T47D (cell line): ENCODE measurements around the gene OMG.
"Not testable (repeated sequence)": the region's sequence is repeated elsewhere in the genome, so short reads cannot be mapped to it uniquely, and the experiment has no call there.

Experiments used
- DNase-seq, 2 experiments: peaks; one replicate each; pipeline versions ENCODE4 v3.0.0 to v3.0.0-alpha.2; 2011 to 2012; ENCODE audit warnings: low read depth in 1 of 2, low spot score in 1 of 2
- JUND ChIP-seq: IDR thresholded peaks from 2 replicates; pipeline ENCODE4 v1.6.1; 2012; ENCODE audit warnings: low read depth
- in situ Hi-C: cut with HindIII; loops from 2 replicates; pipeline ENCODE4 v1.10.0; 2016; ENCODE audit warnings: low sequenced_read_pairs, low pct_unique_long_range_greater_than_20kb

Gene OMG

GRCh38 chr17:31272236-31272635 is 24.8 kb downstream of the OMG start:
- in situ Hi-C loops = no loop called here
- DNase-seq = no peak
- no peak for TF ChIP-seq JUND

GRCh38 chr17:31269578-31269983 is 27.5 kb downstream of the OMG start:
- TF ChIP-seq JUND = no peak
- in situ Hi-C loops = no loop called here
- peak in 1 of 2 experiments; percentile 83 for DNase-seq

DNA sequence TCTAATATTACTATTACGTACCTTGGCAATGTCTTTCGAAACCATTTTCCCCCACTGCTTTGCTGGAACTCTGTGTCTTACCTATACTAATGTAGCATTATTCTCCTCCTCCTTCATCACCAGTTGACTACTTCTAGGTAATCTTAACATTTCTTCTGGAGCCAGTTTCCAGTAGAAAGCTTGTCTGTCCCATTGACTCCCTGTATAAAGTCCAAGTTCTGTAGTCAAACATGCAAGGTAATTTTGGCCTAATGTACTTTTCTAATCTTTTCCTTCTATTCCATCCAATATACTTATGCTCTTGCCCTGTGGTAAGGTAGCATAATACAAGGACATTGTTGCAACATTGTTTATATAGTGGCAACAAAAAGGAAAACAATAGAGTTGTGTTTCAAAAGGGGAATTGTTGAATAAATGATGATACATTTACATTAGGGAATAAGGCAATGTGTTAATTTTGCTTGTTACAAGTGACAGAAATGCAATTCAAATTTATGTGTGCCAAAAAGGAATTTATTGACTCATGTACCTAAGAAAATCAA is 27.9 kb downstream of the OMG start:
- no peak for DNase-seq
- no peak for TF ChIP-seq JUND
- in situ Hi-C loops = no loop called here

DNA sequence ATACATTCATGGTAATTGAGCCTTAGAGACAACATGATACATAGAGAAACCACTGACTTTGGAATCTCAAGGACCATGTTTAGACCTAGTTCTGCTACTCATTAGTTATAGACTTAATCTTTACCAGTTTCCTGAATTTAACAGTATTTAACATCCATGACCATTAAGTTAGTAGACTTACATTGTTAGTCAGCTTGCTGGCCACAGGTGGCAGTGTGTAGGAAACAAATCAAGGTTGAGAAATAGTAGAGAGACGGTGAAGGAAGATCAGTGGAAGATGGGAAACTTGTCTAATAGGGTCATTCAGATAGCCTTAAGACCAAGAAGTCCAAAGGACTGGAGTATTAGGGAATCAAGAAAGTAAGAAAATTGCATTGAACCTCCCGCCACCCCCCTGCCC is 31.0 kb downstream of the OMG start:
- no peak for TF ChIP-seq JUND
- DNase-seq = peak in 1 of 2 experiments; percentile 23
- in situ Hi-C loops = no loop called here

DNA sequence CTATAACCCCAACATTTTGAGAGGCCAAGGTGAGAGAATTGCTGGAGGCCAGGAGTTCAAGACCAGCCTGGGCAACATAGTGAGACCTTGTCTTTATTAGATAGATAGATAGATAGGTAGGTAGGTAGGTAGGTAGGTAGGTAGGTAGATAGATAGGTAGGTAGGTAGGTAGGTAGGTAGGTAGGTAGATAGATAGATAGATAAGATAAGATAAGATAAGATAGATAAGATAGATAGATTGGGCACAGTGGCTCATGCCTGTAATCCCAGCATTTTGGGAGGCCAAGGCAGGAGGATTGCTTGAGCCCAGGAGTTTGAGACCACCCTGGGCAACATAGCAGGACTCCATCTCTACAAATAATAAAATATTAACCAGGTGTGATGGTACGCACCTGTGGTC is 34.1 kb downstream of the OMG start:
- in situ Hi-C loops, DNase-seq: not testable (repeated sequence)

GRCh38 chr17:31261601-31262000 is 35.4 kb downstream of the OMG start:
- no peak for DNase-seq
- in situ Hi-C loops = no loop called here
- no peak for TF ChIP-seq JUND

DNA sequence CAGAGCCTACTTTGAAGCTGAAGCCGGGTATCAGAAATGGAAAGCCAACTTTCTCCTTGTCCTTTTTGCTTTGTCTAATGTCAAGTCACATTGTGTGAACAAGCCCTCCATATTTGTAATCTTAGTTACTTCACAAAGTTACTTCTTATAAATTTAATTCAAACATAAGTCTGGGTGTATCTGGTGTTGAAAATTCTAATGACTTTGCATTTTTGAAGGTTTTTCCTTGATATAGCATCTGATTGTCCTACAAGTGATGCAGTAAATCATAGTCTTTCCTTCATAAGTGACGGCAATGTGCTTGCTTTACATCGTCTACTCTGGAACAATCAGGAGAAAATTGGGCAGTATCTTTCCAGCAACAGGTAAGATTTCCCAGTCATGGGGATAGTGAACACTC is 36.9 kb downstream of the OMG start:
- DNase-seq = no peak
- in situ Hi-C loops = no loop called here
- TF ChIP-seq JUND = no peak

DNA sequence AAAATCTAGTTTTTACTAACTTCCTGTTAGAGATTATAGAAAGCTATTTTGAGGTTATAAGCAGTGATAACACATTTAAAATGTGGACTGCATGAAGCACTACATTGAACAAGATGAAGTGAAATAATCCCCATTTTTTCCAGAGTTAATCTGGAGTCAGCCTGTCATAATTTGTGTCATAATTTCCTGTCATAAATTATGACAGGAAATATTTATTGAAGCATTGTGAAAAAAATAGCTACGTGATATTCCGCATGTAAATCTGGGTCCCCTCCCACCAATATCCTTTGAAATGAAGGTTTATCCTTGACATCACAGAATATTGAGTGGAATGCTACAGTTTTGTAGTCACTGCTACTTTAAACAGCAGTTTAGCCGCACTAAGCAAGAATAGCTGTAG is 40.1 kb downstream of the OMG start:
- no peak for TF ChIP-seq JUND
- no peak for DNase-seq
- in situ Hi-C loops = no loop called here

GRCh38 chr17:31254654-31255053 is 42.4 kb downstream of the OMG start:
- in situ Hi-C loops = no loop called here
- no peak for TF ChIP-seq JUND
- no peak for DNase-seq

GRCh38 chr17:31252741-31253140 is 44.3 kb downstream of the OMG start:
- no peak for TF ChIP-seq JUND
- DNase-seq = no peak
- in situ Hi-C loops = no loop called here

GRCh38 chr17:31251970-31252328 is 45.1 kb downstream of the OMG start:
- DNase-seq = no peak
- no peak for TF ChIP-seq JUND
- in situ Hi-C loops = no loop called here

- in situ Hi-C loops = no loop called here
- no peak for TF ChIP-seq JUND
- no peak for DNase-seq
Observed at GRCh38 chr17:31251105-31251969, 45.7 kb downstream of the OMG start.

DNA sequence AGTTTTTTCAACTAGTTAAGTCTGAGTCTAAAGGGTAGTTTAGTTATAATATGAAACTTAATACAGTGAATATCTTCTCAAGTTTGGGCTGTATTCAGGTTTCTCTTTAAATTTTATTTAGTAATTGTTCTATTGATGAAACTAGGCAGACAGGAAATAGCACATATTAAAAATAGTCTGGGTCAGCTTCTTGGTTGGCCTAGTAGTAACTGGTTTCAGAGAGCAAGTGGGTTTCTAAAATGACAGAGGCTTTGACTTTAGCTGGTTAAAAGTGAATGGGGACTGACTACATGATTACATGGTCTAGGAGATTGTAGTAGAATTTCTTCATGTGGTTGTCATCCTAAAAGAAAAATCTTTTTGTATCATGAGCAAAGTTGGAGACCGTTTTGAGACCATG is 46.8 kb downstream of the OMG start:
- in situ Hi-C loops = no loop called here
- no peak for DNase-seq
- TF ChIP-seq JUND = no peak

- no peak for TF ChIP-seq JUND
- no peak for DNase-seq
- in situ Hi-C loops = no loop called here
Observed at GRCh38 chr17:31249835-31250141, 47.3 kb downstream of the OMG start.
